ENCODE data around the gene TENT4A. TPM values are rescaled to one million over a fixed set of nuclear protein-coding genes. Genes with fewer than 3 reads are reported as not detected.

Gene TENT4A
- total RNA-seq, 1 experiment from 2014 or later: 25.6 TPM

GRCh38 chr5:6761333-6761732, 48.1 kb downstream of the TENT4A start:
- Histone ChIP-seq H4K91ac (ENCODE audit: insufficient read length, low read depth, low read length) (no peak overlapping the region), H4K8ac (replicated peaks; ENCODE audit: insufficient read length, low read depth, low read length) (no peak overlapping the region), H3K18ac (ENCODE audit: insufficient read length, low read depth, low read length) (no peak overlapping the region), H3K23me2 (ENCODE audit: insufficient read length, low read depth, low read length, poor library complexity, severe bottlenecking) (no peaks in the 10 kb centered on the region), H3K9me3 (ENCODE audit: control insufficient read depth, low read depth, low read length) (no peaks in the 10 kb centered on the region), H2BK12ac (ENCODE audit: insufficient read length, low read depth, low read length) (no peak overlapping the region), H2BK5ac (ENCODE audit: insufficient read length, low read length) (no peak overlapping the region), H2BK20ac (ENCODE audit: low read depth, low read length, poor library complexity, severe bottlenecking) (no peak overlapping the region), H3K4me1 (ENCODE audit: insufficient read depth, low read length) (no peaks in the 10 kb centered on the region), H3K23ac (ENCODE audit: insufficient read length, low read depth, low read length) (no peak overlapping the region), H2AFZ (ENCODE audit: low read length) (no peak overlapping the region), H3K27me3 (ENCODE audit: insufficient read depth, low read length) (no peaks in the 10 kb centered on the region), H2BK120ac (ENCODE audit: low read depth, low read length, poor library complexity, severe bottlenecking) (no peak overlapping the region), H3K4ac (ENCODE audit: low read depth, low read length) (no peak overlapping the region), H2BK15ac (ENCODE audit: low read depth, low read length) (no peak overlapping the region), H4K20me1 (ENCODE audit: control insufficient read depth, insufficient read depth, insufficient read length) (no peaks in the 10 kb centered on the region), H2AK5ac (ENCODE audit: insufficient read length, low read length) (no peak overlapping the region), H4K5ac (ENCODE audit: insufficient read length, low read depth, low read length) (no peak overlapping the region), H3T11ph (ENCODE audit: low read length) (no peak overlapping the region), H3K79me1 (ENCODE audit: insufficient read depth, low read depth, low read length, poor library complexity, severe bottlenecking) (no peaks in the 10 kb centered on the region), H3K79me2 (ENCODE audit: insufficient read depth, low read length) (no peaks in the 10 kb centered on the region), H3K14ac (ENCODE audit: insufficient read depth, low read length) (no peak overlapping the region), H3K9ac (ENCODE audit: extremely low read depth, insufficient read length, low read length) (no peak overlapping the region), H3K4me2 (ENCODE audit: insufficient read depth, insufficient read length, low read length) (no peak overlapping the region), H3K56ac (ENCODE audit: insufficient read length, low read depth, low read length) (no peak overlapping the region), H3K27ac (ENCODE audit: insufficient read length, low read depth, low read length) (no peak overlapping the region)
- Mint-ChIP-seq H3K4me3 (no peak overlapping the region), H3K9me3 (no peaks in the 10 kb centered on the region; a peak in 1 of 5 replicates), H3K27ac (no peak overlapping the region), H3K36me3 (ENCODE audit: insufficient read depth in 1 of 3, low read depth in 3 of 3) (peaks cover 4 to 18% (median 9%) of the 10 kb centered on the region in 3 experiments; a peak in 5 of 7 replicates), H3K4me1 (peaks cover 3% of the 10 kb centered on the region in 2 experiments; a peak in 2 of 4 replicates), H3K27me3 (ENCODE audit: low read depth) (no peaks in the 10 kb centered on the region)
- TF ChIP-seq CTCF (conservative IDR thresholded peaks at IDR 0.05): no peak
- DNase-seq: no peak
